ENCODE results near the gene KIRREL3.

- TF ChIP-seq, protein P1, sequence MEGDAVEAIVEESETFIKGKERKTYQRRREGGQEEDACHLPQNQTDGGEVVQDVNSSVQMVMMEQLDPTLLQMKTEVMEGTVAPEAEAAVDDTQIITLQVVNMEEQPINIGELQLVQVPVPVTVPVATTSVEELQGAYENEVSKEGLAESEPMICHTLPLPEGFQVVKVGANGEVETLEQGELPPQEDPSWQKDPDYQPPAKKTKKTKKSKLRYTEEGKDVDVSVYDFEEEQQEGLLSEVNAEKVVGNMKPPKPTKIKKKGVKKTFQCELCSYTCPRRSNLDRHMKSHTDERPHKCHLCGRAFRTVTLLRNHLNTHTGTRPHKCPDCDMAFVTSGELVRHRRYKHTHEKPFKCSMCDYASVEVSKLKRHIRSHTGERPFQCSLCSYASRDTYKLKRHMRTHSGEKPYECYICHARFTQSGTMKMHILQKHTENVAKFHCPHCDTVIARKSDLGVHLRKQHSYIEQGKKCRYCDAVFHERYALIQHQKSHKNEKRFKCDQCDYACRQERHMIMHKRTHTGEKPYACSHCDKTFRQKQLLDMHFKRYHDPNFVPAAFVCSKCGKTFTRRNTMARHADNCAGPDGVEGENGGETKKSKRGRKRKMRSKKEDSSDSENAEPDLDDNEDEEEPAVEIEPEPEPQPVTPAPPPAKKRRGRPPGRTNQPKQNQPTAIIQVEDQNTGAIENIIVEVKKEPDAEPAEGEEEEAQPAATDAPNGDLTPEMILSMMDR (IDR thresholded peaks at IDR 0.05), result no peak
- TF ChIP-seq POLR2A (IDR thresholded peaks at IDR 0.05) (no peak), POLR2AphosphoS5 (IDR thresholded peaks at IDR 0.05) (no peak)
Measured at GRCh38 chr11:126474220-126474619, 526.4 kb downstream of the KIRREL3 start.
